ENCODE results near the gene ABT1. TPM values are rescaled to one million over a fixed set of nuclear protein-coding genes. Genes with fewer than 3 reads are reported as not detected.

The ABT1 gene
- total RNA-seq, 1 donor from 2014 or later: 13.1 TPM

GRCh38 chr6:26623339-26623859 is 26.6 kb downstream of the ABT1 start:
- DNase-seq (ENCODE audit: low spot score): no peak

GRCh38 chr6:26624557-26624956 is 27.8 kb downstream of the ABT1 start:
- TF ChIP-seq EZH2phosphoT487 (IDR thresholded peaks at IDR 0.05): no peak
- TF ChIP-seq CTCF (IDR thresholded peaks at IDR 0.05): no peak
- no peak for TF ChIP-seq EZH2 (IDR thresholded peaks at IDR 0.05)
- peaks cover 25% of the 10 kb centered on the region for H3K9me3 Mint-ChIP-seq

More at GRCh38 chr6:26623339-26623859, 26.6 kb downstream of the ABT1 start:
- H3K27ac Mint-ChIP-seq: no peak overlapping the region
- Histone ChIP-seq H3F3A (ENCODE audit: low read depth) (no peaks in the 10 kb centered on the region), H3K27ac (no peak overlapping the region), H3K36me3 (no peaks in the 10 kb centered on the region), H3K27me3 (no peaks in the 10 kb centered on the region), H2AFZ (replicated peaks) (no peak overlapping the region), H3K4me1 (no peaks in the 10 kb centered on the region), H3K9me3 (ENCODE audit: low read depth) (peaks cover 6% of the 10 kb centered on the region), H3K4me3 (no peak overlapping the region), H3K79me2 (ENCODE audit: low read depth) (no peaks in the 10 kb centered on the region), H3K9ac (no peak overlapping the region), H4K20me1 (ENCODE audit: low read depth) (no peaks in the 10 kb centered on the region), H3K4me2 (no peak overlapping the region)
- peaks cover 23% of the 10 kb centered on the region for H3K9me3 Mint-ChIP-seq
- no peak for TF ChIP-seq EZH2 (IDR thresholded peaks at IDR 0.05)
- TF ChIP-seq EZH2phosphoT487 (IDR thresholded peaks at IDR 0.05): no peak
- TF ChIP-seq CTCF (IDR thresholded peaks at IDR 0.05): no peak
- no peak overlapping the region for H3K4me3 Mint-ChIP-seq
- no peaks in the 10 kb centered on the region for H3K27me3 Mint-ChIP-seq (ENCODE audit: insufficient read depth, low read depth)
- no peaks in the 10 kb centered on the region for H3K36me3 Mint-ChIP-seq
- no peaks in the 10 kb centered on the region for H3K4me1 Mint-ChIP-seq

GRCh38 chr6:26627843-26628242 is 31.1 kb downstream of the ABT1 start:
- Histone ChIP-seq H2AFZ (replicated peaks) (no peak overlapping the region), H3K4me2 (no peak overlapping the region), H3K4me3 (no peak overlapping the region), H3K79me2 (ENCODE audit: low read depth) (no peaks in the 10 kb centered on the region), H3K9me3 (ENCODE audit: low read depth) (peaks cover 6% of the 10 kb centered on the region), H3K27me3 (no peaks in the 10 kb centered on the region), H3K9ac (no peak overlapping the region), H3F3A (ENCODE audit: low read depth) (no peaks in the 10 kb centered on the region), H3K4me1 (no peaks in the 10 kb centered on the region), H3K36me3 (no peaks in the 10 kb centered on the region), H4K20me1 (ENCODE audit: low read depth) (no peaks in the 10 kb centered on the region), H3K27ac (no peak overlapping the region)
- no peak overlapping the region for H3K4me3 Mint-ChIP-seq
- H3K9me3 Mint-ChIP-seq: peaks cover 31% of the 10 kb centered on the region
- no peak overlapping the region for H3K27ac Mint-ChIP-seq
- no peak for DNase-seq (ENCODE audit: low spot score)
- H3K36me3 Mint-ChIP-seq: peaks cover 9% of the 10 kb centered on the region
- H3K4me1 Mint-ChIP-seq: no peaks in the 10 kb centered on the region
- TF ChIP-seq CTCF (IDR thresholded peaks at IDR 0.05): no peak
- no peak for TF ChIP-seq EZH2 (IDR thresholded peaks at IDR 0.05)
- no peak for TF ChIP-seq EZH2phosphoT487 (IDR thresholded peaks at IDR 0.05)
- H3K27me3 Mint-ChIP-seq (ENCODE audit: insufficient read depth, low read depth): no peaks in the 10 kb centered on the region

More at GRCh38 chr6:26624557-26624956, 27.8 kb downstream of the ABT1 start:
- DNase-seq (ENCODE audit: low spot score): no peak
- Histone ChIP-seq H3K27me3 (no peaks in the 10 kb centered on the region), H3K36me3 (no peaks in the 10 kb centered on the region), H3K4me2 (no peak overlapping the region), H3K27ac (no peak overlapping the region), H3K9me3 (ENCODE audit: low read depth) (peaks cover 6% of the 10 kb centered on the region), H3F3A (ENCODE audit: low read depth) (no peaks in the 10 kb centered on the region), H3K79me2 (ENCODE audit: low read depth) (no peaks in the 10 kb centered on the region), H3K4me1 (no peaks in the 10 kb centered on the region), H3K9ac (no peak overlapping the region), H2AFZ (replicated peaks) (no peak overlapping the region), H3K4me3 (no peak overlapping the region), H4K20me1 (ENCODE audit: low read depth) (no peaks in the 10 kb centered on the region)
- Mint-ChIP-seq H3K36me3 (no peaks in the 10 kb centered on the region), H3K27ac (no peak overlapping the region), H3K27me3 (ENCODE audit: insufficient read depth, low read depth) (no peaks in the 10 kb centered on the region), H3K4me3 (no peak overlapping the region), H3K4me1 (no peaks in the 10 kb centered on the region)
